H54 (cell line): ENCODE results near the gene CFAP210.
"Not testable (repeated sequence)": the region's sequence is repeated elsewhere in the genome, so short reads cannot be mapped to it uniquely, and the experiment has no call there.

Source experiments
- DNase-seq: peaks from one replicate; pipeline ENCODE4 v3.0.0; 2011; ENCODE audit warnings: low spot score, mixed read lengths; ENCODE audit not compliant: insufficient read length
- FAIRE-seq: peaks from 3 replicates; lab custom pipeline; 2011; peaks lifted over from hg19 to GRCh38; lab: Jason Lieb, UNC
- POLR2A ChIP-seq: IDR thresholded peaks from 2 replicates; pipeline ENCODE4 v1.6.1; 2011; ENCODE audit warnings: low read depth, mild to moderate bottlenecking, low read length

Gene CFAP210

DNA sequence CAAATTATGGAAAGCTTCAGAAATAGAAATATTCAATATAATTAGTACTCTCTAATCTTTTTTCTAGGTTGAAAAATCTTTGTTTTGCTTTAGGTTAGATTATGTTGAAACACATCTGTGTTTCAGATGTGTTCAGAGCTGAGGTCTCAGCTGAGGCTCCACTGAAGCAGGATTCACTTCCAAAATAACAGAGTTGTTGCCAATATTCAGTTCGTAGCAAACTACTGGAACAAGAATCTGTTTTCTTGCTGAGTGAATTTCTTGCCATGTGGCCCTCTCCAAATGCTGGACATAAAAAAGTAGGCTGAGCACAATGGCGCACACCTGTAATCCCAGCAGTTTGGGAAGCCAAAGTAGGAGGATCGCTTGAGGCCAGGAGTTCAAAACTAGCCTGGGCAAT, 8.8 kb upstream of the CFAP210 start:
- no peak for TF ChIP-seq POLR2A
- DNase-seq (no peak), FAIRE-seq (no peak)

DNA sequence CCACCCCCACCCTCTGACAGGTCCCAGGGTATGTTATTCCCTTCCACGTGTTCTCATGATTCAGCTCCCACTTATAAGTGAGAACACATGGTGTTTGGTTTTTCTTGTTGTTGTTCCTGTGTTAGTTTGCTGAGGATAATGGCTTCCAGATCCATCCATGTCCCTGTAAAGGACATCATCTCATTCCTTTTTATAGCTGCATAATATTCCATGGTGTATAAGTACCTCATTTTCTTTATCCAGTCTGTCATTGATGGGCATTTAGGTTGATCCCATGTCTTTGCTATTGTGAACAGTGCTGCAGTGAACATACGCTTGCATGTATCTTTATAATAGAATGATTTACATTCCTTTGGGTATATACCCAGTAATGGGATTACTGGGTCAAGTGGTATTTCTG, 5.0 kb upstream of the CFAP210 start:
- DNase-seq, FAIRE-seq: not testable (repeated sequence)

DNA sequence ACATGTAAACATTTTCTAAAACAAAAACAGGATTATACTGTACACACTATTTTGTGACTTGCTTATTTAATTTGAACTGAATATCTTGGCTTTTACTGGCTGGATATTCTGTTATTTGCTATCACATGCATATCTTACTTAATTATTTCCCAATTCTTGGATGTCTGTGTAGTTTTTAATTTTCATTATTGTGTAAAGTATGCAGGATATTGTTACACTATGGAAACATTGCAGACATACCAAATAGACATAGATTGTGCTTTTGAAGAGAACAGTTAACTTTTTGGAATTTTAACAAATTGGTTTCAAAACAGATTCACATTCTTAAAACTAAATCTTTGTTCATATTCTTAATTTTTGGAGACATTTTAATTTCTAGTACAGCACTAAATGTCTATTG, 2.2 kb upstream of the CFAP210 start:
- no peak for TF ChIP-seq POLR2A
- FAIRE-seq (no peak), DNase-seq (no peak)

DNA sequence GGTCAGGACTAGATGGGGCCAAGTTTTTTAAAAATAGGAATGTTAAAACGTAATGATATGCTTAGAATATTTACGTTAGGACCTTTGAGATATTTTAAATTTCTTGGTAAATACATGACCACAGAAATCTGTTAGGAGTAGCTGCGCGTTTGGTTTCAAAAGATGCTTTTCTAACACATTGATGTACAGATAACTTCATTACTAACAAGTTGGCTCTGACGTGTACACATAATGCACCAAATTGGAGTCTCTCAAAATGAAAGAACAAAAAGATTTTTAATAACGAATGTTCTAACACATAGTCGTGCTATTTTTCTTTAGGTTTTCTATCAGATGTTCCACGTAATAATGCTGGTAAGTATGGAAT, 672 bp upstream of the CFAP210 start:
- no peak for TF ChIP-seq POLR2A

DNA sequence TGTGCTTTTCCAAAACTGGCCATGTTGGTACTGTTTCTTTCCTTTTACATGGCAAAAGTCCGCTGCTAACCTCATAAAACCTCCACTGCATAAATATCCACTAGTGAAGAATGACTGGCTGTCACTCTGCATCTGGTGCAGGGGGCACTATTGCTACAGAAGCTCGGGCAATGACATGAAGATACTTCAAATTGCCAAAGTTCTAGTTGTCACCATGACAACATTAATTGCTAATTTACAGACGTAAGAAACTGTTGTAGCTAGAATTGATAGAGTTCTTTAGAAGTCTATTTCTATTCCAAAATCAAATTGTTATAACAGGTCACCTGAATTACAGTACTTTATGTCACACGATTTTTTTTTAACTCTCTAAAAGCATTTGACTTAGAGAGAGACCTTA, 845 bp downstream of the CFAP210 start:
- no peak for DNase-seq
- FAIRE-seq: no peak

More for the DNA sequence above, 672 bp upstream of the CFAP210 start:
- FAIRE-seq: no peak
- no peak for DNase-seq

DNA sequence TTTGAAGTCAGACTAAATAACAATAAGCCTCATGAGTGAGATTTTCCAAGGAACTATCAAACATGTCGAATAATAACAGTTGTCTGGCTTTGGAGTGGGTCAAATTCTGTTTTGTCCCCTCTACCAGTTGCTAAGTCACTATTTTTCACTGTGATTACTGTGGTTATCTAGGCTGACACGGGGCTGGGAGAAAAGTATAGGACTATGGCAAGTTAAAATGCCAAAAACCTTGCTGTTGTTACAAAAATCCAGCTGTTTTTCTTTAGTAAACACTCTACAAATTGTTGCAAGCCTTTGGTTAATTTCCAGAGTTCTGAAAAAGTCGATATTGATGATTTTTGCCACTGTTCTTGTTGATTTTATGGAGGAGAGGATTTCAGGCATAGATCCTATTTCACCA, 1.5 kb downstream of the CFAP210 start:
- FAIRE-seq (no peak), DNase-seq (no peak)
- TF ChIP-seq POLR2A: no peak

More for the DNA sequence above, 845 bp downstream of the CFAP210 start:
- TF ChIP-seq POLR2A: no peak

DNA sequence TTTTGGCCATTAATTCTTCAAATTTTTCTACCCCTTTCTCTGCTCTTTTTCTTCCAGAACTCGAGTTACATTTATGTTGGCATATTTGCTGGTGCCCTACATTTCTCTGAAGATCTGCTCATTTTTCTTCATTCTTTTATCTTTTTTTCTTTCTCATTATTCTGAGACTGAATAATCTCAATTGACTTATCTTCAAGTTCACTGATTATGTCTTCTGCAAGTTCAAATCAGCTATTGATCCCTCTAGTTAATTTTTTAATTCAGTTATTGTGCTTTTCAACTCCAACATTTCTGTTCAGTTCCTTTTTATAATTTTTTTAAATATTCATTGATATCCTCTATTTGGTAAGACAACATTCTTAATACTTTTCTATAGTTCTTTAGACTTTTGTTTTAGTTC, 3.2 kb downstream of the CFAP210 start:
- no peak for FAIRE-seq
- DNase-seq: no peak
- no peak for TF ChIP-seq POLR2A

DNA sequence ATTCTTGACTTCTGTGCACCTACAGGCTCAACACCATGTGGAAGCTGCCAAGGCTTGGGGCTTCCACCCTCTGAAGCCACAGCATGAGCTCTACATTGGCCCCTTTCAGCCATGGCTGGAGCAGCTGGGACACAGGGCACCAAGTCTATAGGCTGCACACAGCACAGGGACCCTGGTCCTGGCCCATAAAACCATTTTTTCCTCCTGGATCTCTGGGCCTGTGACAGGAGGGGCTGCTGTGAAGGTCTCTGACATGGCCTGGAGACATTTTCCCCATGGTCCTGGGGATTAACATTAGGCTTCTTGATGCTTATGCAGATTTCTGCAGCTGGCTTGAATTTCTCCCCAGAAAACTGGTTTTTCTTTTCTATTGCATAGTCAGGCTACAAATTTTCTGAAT, 6.3 kb downstream of the CFAP210 start:
- FAIRE-seq, DNase-seq: not testable (repeated sequence)

DNA sequence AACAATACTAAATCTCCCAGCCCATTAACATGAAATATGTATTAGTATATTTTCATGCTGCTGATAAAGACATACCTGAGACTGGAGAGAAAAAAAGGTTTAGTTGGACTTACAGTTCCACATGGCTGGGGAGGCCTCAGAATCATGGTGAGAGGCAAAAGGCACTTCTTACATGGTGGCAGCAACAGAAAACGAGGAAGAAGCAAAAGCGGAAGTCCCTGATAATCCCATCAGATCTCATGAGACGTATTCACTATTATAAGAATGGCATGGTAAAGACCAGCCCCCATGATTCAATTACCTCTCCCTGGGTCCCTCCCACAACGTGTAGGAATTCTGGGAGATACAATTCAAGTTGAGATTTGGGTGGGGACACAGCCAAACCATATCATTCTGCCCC, 7.4 kb downstream of the CFAP210 start:
- FAIRE-seq, DNase-seq: not testable (repeated sequence)

DNA sequence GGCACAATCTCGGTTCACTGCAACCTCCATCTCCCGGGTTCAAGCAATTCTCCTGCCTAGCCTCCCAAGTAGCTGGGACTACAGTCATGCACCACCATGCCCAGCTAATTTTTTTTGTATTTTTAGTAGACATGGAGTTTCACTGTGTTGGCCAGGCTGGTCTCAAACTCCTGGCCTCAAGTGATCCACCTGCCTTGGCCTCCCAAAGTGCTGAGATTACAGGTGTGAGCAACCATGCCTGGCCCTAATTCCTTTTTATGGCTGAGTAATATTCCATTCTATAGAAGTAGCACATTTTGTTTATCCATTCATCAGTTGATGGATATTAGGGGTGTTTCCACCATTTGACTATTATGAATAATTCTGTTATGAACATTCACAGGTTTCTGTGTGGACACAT, 9.5 kb downstream of the CFAP210 start:
- not testable (repeated sequence) for DNase-seq, FAIRE-seq

DNA sequence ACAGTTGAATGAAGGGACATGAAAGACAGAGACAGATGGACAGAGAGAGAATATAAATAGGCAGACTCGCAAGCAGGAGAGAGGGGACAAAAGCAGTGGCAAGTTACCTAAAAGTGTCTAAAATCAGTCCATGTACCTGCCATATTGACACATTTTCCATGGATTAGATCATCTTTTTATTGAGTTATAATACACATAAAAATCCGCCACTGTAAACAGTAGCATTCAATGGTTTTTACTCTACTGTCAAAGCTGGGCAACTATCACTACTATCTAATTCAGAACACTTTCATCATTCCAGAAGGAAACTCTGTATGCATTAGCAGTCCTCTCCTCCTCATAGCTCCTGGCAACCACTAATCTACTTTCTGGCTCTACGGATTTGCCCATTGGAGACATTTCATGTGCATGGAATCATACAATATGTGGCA, 10.1 kb downstream of the CFAP210 start:
- DNase-seq: no peak
- no peak for FAIRE-seq
- no peak for TF ChIP-seq POLR2A

DNA sequence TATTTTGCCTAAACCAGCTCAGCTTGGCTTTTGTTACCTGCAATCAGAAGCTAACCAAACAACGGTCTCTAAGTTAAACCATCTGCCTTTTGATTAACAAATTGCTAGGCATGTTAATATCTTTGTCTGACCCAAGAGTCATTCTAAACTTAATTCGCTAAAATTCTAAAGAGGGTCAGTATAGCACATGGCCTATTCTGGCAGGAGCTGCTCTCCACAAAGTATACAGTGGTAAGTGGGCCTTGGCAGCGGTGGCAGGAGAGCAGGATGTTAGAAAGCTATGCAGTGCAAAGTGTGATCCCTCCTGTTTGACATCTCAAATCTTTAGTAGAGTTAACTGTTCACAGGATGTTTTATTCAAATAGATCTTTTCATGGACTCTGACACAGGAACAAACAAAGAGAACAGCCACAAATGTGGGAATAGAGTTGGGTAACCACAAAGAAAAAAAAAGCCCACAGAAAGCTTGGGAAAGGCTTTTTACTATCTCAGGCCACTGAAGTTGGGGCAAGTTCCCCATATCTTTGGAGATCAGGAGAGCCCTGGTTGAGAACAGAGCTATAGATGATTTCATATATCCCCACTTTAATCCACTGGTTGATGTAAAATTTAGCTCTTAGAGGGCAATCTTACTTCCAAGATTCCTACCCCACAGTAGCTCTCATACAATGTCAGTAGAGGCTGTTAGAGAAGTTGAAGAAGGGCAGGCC, 10.6 kb downstream of the CFAP210 start:
- FAIRE-seq (no peak), DNase-seq (no peak)
- TF ChIP-seq POLR2A: no peak

DNA sequence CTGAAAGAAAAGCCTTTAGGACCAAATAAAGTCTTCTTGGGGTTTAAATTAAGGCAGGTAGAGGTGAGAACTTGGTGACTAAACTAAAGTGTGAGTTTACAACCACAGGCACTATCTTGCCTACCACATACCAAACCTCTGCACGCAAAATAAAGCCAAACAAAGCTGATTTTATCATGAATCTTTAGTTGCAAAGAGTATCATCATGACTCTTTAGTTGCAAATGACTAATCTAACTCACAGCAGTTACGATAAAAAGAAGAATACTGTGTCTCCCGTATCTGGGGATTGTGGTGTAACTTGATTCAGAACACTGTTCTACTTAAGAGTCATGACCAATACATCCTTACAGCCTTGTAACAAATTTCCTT, 11.2 kb downstream of the CFAP210 start:
- TF ChIP-seq POLR2A: no peak
- FAIRE-seq (no peak), DNase-seq (no peak)

DNA sequence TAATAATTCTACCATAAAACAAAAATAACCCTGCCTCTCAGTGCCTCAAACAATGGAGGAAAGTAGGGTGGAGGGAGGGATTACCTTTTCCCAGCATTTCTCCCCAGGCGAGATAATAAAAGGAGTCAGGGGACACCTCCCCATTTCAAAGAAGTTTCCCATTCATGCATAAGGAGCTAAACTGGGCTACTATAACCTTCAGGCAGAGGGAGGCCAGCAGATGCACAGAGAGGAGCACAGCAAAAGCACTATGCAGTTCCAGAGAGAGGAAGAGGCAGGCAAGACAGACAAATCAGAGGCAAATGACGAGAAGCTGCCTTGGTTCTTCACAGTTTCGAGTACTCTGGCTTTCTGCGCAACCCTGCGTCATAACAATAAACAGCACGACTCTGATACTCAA, 17.4 kb downstream of the CFAP210 start:
- no peak for TF ChIP-seq POLR2A
- no peak for FAIRE-seq
- no peak for DNase-seq

DNA sequence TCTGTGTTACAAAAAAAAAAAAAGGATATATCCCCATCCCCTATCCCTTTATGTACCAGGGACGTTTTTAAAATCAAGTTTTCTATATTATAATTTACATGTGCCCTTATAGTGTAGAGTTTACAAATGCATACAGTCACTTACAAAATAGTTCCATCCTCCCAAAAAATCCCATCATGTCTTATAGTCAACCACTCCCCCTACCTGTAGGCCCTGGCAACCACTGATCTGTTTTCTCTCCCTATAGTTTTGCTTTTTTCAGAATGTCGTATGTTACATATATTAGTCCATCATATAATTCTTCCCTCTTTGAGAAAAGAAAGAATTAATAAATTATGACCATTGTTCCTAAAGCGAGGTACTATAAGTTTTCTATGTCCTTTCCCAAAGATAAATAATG, 17.8 kb downstream of the CFAP210 start:
- FAIRE-seq (no peak), DNase-seq (no peak)
- TF ChIP-seq POLR2A: no peak

DNA sequence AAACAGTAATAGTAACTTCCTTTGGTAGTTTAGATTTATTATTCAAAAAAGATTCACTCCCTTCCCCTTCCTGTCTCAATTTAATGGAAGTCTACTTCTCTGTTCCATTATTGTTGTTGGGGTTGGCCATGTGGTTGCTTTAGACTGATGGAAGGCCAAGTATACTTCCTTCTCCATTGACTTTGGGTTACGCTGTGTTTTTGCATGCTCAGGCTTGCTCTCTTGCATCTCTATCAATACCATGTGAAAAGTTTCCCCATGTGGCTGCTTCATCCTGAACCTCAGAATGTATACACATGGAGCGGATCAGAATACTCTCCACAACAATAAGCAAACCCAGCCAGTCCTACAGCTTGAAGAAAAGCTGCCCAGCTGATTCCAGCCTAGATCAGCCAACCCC, 20.3 kb downstream of the CFAP210 start:
- DNase-seq: no peak
- TF ChIP-seq POLR2A: no peak
- FAIRE-seq: no peak
